OCI-LY1 (cell line): ENCODE measurements around the gene PGM2L1.

Source experiments
- CTCF ChIP-seq: fragments of 200-600 bp; sonication (generic), shearing (Covaris generic); IDR thresholded peaks from 2 replicates; pipeline ENCODE4 v1.5.1; 2017; ENCODE audit warnings: mild to moderate bottlenecking, antibody characterized with exemption, low read length, moderate library complexity, mixed read lengths
- EZH2 ChIP-seq: fragments of 200-600 bp; sonication (generic), shearing (Covaris generic); IDR thresholded peaks from 2 replicates; pipeline ENCODE4 v1.8.0; 2017; ENCODE audit warnings: borderline replicate concordance, mixed run types, mild to moderate bottlenecking, antibody characterized with exemption, low read length, moderate library complexity, mixed read lengths

- TF ChIP-seq EZH2 (no peak), CTCF (no peak)
Measured at GRCh38 chr11:74283580-74284180, 114.6 kb downstream of the PGM2L1 start.
